Measurements from ENCODE around the gene EXOC3.

- TF ChIP-seq EZH2 (IDR thresholded peaks at IDR 0.05) = no peak
- no peak for TF ChIP-seq CTCF (IDR thresholded peaks at IDR 0.05)
- no peak for TF ChIP-seq EZH2phosphoT487 (IDR thresholded peaks at IDR 0.05)
Measured at GRCh38 chr5:453725-454481, 10.9 kb downstream of the EXOC3 start.

All from neural progenitor cell (in vitro differentiated cells).